ENCODE measurements around the gene DNER.

- no peak for TF ChIP-seq POLR2A (IDR thresholded peaks at IDR 0.05; ENCODE audit: extremely low read depth, insufficient read length)
- TF ChIP-seq CTCF (IDR thresholded peaks at IDR 0.05; ENCODE audit: low read depth, low read length) = no peak
Observed at GRCh38 chr2:229408356-229408755, 306.0 kb downstream of the DNER start.

All from NB4 (cell line).